PC-9 (cell line): ENCODE measurements around the gene RBMS3. TPM values are rescaled to one million over a fixed set of nuclear protein-coding genes. Genes with fewer than 3 reads are reported as not detected.

ENCODE experiments used
- BruUV-seq: library from RNA; stranded (reverse); fragments of 400-500 nt; replicated peaks from 2 replicates; lab custom pipeline; 2021; lab: Mats Ljungman, UMichigan
- CTCF ChIA-PET: fragments of 300-600 bp; sonication (Branson Sonifier 250); formaldehyde crosslinking; loops from one replicate; lab custom pipeline; 2022; ENCODE audit warnings: antibody characterized with exemption; lab: Charles Lee
- POLR2A ChIA-PET: fragments of 300-600 bp; sonication (Branson Sonifier 250); formaldehyde crosslinking; loops from one replicate; lab custom pipeline; 2022; ENCODE audit warnings: antibody characterized with exemption; ENCODE audit not compliant: unreplicated experiment; lab: Charles Lee
- DNase-seq, 2 experiments: peaks; one replicate each; pipeline versions ENCODE4 v3.0.0 to v3.0.0-alpha.2; 2015 to 2022; ENCODE audit warnings: mixed read lengths in 1 of 2
- H2AFZ ChIP-seq: fragments of 200-600 bp; sonication (generic); 2 replicates; pipeline ENCODE4 v1.8.1; 2017; ENCODE audit warnings: antibody characterized with exemption
- H3F3A ChIP-seq: fragments of 200-600 bp; sonication (generic); 2 replicates; pipeline ENCODE4 v1.8.1; 2017; ENCODE audit warnings: antibody characterized with exemption, mild to moderate bottlenecking, low read depth; ENCODE audit not compliant: insufficient read depth
- H3K27ac ChIP-seq: fragments of 200-600 bp; sonication (generic); 2 replicates; pipeline ENCODE4 v1.6.1; 2016; ENCODE audit warnings: mixed run types
- H3K27me3 ChIP-seq: fragments of 200-600 bp; sonication (generic); 2 replicates; pipeline ENCODE4 v1.6.1; 2016; ENCODE audit warnings: low read depth, mixed run types; ENCODE audit not compliant: insufficient read depth
- H3K36me3 ChIP-seq: fragments of 200-600 bp; sonication (generic); 2 replicates; pipeline ENCODE4 v1.6.1; 2016; ENCODE audit warnings: low read depth, mixed run types
- H3K4me1 ChIP-seq: fragments of 200-600 bp; sonication (generic); replicated peaks from 2 replicates; pipeline ENCODE4 v1.6.1; 2016; ENCODE audit warnings: mixed run types; ENCODE audit not compliant: insufficient read depth
- H3K4me2 ChIP-seq: fragments of 200-600 bp; sonication (generic); 2 replicates; pipeline ENCODE4 v1.6.1; 2017; ENCODE audit warnings: mixed run types
- H3K4me3 ChIP-seq: fragments of 200-600 bp; sonication (generic); 2 replicates; pipeline ENCODE4 v1.6.1; 2016; ENCODE audit warnings: mixed run types
- H3K79me2 ChIP-seq: fragments of 200-600 bp; sonication (generic); 2 replicates; pipeline ENCODE4 v1.6.1; 2017; ENCODE audit warnings: low read depth, mixed run types
- H3K9me2 ChIP-seq: fragments of 200-600 bp; sonication (generic); 2 replicates; pipeline ENCODE4 v1.8.1; 2017; ENCODE audit warnings: mild to moderate bottlenecking; ENCODE audit not compliant: insufficient read depth
- H3K9me3 ChIP-seq: fragments of 200-600 bp; sonication (generic); 2 replicates; pipeline ENCODE4 v1.8.1; 2016; ENCODE audit warnings: low read depth; ENCODE audit not compliant: insufficient read depth
- H4K20me1 ChIP-seq: fragments of 200-600 bp; sonication (generic); 2 replicates; pipeline ENCODE4 v1.8.1; 2017; ENCODE audit not compliant: insufficient read depth
- EZH2 ChIP-seq: fragments of 200-600 bp; sonication (generic); IDR thresholded peaks from 2 replicates; pipeline ENCODE4 v1.8.0; 2017; ENCODE audit warnings: antibody characterized with exemption, low read depth
- intact Hi-C: fragments of 100-400 bp; cut with micrococcal nuclease; formaldehyde crosslinking; loops from one replicate; pipeline ENCODE4 v1.10.0; 2022; ENCODE audit not compliant: unreplicated experiment
- total RNA-seq: library from RNA; stranded (reverse); gene quantifications from 2 replicates; pipeline ENCODE4 v1.2.3, GENCODE V29; 2021
- TF ChIP-seq, protein P1 (sequence below): fragments of 200-600 bp; sonication (generic); conservative IDR thresholded peaks from 2 replicates; pipeline ENCODE4 v1.6.1; 2017; ENCODE audit warnings: mixed run types, antibody characterized with exemption, mild to moderate bottlenecking, moderate library complexity

The RBMS3 gene
- total RNA-seq, 1 experiment from 2014 or later, result 3.5 TPM

DNA sequence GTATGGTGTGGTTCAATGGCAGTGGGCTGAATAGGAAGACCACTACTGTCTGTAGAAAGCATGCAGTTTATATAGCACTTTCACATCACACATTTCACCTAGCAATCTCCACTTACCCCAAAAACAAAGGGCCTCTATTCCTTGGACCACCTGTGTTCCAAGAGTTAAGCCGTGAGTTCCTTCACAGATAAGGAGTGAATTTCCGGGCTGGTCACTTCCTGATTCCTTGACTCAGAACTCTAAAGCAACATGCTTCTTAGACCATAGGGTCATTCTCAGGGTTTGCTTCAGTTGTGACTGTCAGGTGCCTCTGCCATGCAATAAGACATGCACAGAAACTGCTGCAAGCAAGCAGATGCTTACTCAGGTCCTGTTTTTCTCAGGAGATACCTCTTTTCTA lies 737.0 kb downstream of the RBMS3 start:
- POLR2A ChIA-PET, result interaction anchor here (0.5 kb wide), 1 partner anchor 11 kb away, joined by 5 read pairs; no protein-coding TSS in a partner anchor
- intact Hi-C loops, result loop anchor here (10.0 kb wide), 2 partner anchors 177 to 1117 kb away; no protein-coding TSS in a partner anchor
- DNase-seq, result no peak
- no TSS peak for BruUV-seq
- H3K9me3 ChIP-seq, result no peaks in the 10 kb centered on the region
- no peak overlapping the region for H3K4me2 ChIP-seq
- H4K20me1 ChIP-seq, result no peaks in the 10 kb centered on the region
- no peak overlapping the region for H3K27ac ChIP-seq
- no peak overlapping the region for H2AFZ ChIP-seq
- no peak overlapping the region for H3K4me3 ChIP-seq
- H3F3A ChIP-seq, result no peaks in the 10 kb centered on the region
- H3K9me2 ChIP-seq, result no peaks in the 10 kb centered on the region
- no peaks in the 10 kb centered on the region for H3K4me1 ChIP-seq
- TF ChIP-seq, protein P1, sequence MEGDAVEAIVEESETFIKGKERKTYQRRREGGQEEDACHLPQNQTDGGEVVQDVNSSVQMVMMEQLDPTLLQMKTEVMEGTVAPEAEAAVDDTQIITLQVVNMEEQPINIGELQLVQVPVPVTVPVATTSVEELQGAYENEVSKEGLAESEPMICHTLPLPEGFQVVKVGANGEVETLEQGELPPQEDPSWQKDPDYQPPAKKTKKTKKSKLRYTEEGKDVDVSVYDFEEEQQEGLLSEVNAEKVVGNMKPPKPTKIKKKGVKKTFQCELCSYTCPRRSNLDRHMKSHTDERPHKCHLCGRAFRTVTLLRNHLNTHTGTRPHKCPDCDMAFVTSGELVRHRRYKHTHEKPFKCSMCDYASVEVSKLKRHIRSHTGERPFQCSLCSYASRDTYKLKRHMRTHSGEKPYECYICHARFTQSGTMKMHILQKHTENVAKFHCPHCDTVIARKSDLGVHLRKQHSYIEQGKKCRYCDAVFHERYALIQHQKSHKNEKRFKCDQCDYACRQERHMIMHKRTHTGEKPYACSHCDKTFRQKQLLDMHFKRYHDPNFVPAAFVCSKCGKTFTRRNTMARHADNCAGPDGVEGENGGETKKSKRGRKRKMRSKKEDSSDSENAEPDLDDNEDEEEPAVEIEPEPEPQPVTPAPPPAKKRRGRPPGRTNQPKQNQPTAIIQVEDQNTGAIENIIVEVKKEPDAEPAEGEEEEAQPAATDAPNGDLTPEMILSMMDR, result no peak
- TF ChIP-seq EZH2, result no peak
- no peaks in the 10 kb centered on the region for H3K79me2 ChIP-seq
- no peaks in the 10 kb centered on the region for H3K36me3 ChIP-seq
- H3K27me3 ChIP-seq, result no peaks in the 10 kb centered on the region
- CTCF ChIA-PET, result no interaction called here

DNA sequence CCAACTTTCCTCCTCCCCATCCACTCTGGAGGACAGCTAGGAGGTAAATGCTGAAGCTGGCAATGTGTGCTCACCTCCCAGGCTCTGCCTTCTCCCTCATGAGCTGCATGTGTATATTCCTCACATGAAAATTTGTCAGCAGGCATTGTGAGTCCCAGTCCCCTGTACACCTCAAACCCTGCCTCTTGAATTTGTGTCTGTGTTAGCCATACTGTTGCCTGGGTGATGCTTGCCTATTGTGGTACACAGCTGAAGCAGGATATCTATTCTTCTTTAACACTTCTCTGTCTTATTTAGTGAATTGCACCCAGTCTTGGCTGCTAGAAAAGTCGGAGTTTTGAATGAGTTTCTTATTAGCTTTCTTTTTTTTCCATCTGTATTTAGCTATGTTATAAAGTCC lies 739.5 kb downstream of the RBMS3 start:
- Histone ChIP-seq H3K4me3 (no peak overlapping the region), H3K27ac (no peak overlapping the region), H3K4me2 (no peak overlapping the region), H2AFZ (no peak overlapping the region), H3K27me3 (no peaks in the 10 kb centered on the region), H3K9me3 (no peaks in the 10 kb centered on the region), H4K20me1 (no peaks in the 10 kb centered on the region), H3K36me3 (no peaks in the 10 kb centered on the region), H3K79me2 (no peaks in the 10 kb centered on the region), H3K9me2 (no peaks in the 10 kb centered on the region), H3F3A (no peaks in the 10 kb centered on the region), H3K4me1 (no peaks in the 10 kb centered on the region)
- BruUV-seq, result no TSS peak
- no peak for TF ChIP-seq EZH2
- TF ChIP-seq, protein P1, result no peak
- POLR2A ChIA-PET, result no interaction called here
- CTCF ChIA-PET, result no interaction called here
- intact Hi-C loops, result no loop called here
- DNase-seq, result no peak

DNA sequence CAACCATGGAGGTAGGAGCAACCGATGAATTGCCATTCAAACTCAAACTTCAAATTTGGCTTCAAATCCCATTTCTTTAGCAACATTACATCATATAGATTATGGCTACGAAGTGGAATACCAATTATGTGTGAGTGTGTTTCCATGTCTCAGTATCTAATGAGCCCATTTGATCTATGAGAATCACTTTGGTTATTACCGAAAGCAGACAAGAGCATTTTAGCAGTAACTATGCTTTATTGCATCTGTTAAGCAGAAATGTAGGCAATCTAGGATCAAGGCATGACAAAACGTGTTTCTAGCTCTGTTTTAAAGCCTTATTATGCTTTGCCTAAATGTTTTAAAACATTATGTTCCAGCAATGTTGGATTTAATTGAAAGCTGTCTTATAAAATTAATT lies 743.6 kb downstream of the RBMS3 start:
- CTCF ChIA-PET, result no interaction called here
- no peak overlapping the region for H3K4me2 ChIP-seq
- no peaks in the 10 kb centered on the region for H3K36me3 ChIP-seq
- intact Hi-C loops, result no loop called here
- POLR2A ChIA-PET, result no interaction called here
- no peaks in the 10 kb centered on the region for H3K9me2 ChIP-seq
- no peaks in the 10 kb centered on the region for H3K9me3 ChIP-seq
- no peak overlapping the region for H2AFZ ChIP-seq
- H3K4me1 ChIP-seq, result no peaks in the 10 kb centered on the region
- DNase-seq, result no peak
- BruUV-seq, result no TSS peak
- H3F3A ChIP-seq, result no peaks in the 10 kb centered on the region
- no peak overlapping the region for H3K4me3 ChIP-seq
- no peak overlapping the region for H3K27ac ChIP-seq
- H3K27me3 ChIP-seq, result no peaks in the 10 kb centered on the region
- TF ChIP-seq, protein P1, result no peak
- no peak for TF ChIP-seq EZH2
- H4K20me1 ChIP-seq, result no peaks in the 10 kb centered on the region
- H3K79me2 ChIP-seq, result no peaks in the 10 kb centered on the region
